ENCODE results near the gene LILRB3.
A peak's percentile ranks its signal among the peaks of the same experiment; 100 is the strongest.

DNA sequence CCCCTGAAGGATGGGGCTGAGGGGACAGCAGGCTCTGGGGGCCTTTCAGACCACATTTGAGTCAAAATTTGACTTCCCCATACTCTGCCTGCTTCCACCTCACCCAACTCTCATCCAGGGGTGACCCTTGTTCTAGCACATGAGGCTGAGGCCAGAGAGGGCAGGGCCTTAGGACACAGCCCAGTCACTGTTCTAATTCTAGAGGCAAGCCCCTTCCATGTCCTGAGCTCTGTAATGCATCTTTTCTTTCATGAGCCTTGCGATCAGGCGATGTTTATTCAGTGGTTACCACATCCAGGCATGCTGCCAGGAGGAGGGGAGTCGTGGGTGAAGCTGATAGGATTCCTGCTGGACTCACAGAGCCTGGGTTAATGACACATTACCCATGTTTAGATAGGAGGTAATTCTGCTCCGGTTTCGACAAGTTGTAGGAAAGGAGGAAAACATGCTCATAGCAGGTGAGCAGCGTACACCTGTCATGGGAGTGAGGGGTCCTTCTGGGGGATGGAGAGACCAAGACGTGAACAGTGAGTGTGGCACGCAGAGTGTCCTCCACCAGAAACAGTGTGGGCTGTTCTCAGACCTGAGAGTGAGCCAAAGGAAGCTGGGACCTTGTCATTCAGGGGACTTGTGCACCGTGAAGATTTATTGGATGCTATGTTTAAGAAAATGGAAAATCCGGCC, 12.9 kb downstream of the LILRB3 start:
- TF ChIP-seq, protein P1, sequence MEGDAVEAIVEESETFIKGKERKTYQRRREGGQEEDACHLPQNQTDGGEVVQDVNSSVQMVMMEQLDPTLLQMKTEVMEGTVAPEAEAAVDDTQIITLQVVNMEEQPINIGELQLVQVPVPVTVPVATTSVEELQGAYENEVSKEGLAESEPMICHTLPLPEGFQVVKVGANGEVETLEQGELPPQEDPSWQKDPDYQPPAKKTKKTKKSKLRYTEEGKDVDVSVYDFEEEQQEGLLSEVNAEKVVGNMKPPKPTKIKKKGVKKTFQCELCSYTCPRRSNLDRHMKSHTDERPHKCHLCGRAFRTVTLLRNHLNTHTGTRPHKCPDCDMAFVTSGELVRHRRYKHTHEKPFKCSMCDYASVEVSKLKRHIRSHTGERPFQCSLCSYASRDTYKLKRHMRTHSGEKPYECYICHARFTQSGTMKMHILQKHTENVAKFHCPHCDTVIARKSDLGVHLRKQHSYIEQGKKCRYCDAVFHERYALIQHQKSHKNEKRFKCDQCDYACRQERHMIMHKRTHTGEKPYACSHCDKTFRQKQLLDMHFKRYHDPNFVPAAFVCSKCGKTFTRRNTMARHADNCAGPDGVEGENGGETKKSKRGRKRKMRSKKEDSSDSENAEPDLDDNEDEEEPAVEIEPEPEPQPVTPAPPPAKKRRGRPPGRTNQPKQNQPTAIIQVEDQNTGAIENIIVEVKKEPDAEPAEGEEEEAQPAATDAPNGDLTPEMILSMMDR (IDR thresholded peaks at IDR 0.05): peak in 1 of 7 experiments; percentile 4
- TF ChIP-seq POLR2A (IDR thresholded peaks at IDR 0.05): peak; percentile 70 to 83 (median 81)

Data from body of pancreas (tissue), 4 donors.